ENCODE measurements around the gene MAP7D3.

DNA sequence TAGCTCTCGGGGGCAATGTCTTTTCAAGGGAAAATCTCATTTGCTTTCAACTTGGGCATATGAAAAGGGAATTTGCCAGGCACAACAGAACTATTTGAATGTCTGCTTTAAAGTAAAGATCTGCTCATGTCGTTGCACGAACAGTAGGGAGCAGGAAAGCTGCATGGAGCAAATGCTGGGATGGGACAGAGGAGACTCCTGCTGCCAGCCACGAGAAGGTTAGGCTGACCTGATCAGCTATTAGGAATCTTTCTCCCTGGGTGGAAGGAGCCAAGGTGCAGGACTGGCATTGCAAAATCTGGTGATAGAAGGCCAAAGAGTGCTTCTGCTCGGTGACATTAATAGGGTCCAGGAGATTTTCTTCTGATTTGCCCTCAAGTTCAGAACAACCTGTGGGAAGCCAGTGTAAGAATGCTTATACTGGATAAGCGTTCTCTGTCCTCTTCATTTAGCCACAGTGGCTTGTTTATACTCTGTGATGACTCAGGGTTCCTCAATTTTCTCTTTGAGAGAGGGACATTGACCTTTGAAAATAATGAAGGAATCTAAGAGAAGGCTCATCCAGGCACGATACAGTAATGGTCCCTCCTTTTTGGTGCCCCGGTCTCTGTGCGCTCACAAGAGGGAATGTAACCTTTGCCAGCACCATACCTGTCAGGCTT lies 80.9 kb downstream of the MAP7D3 start:
- TF ChIP-seq POLR2AphosphoS5 (IDR thresholded peaks at IDR 0.05; ENCODE audit: low read depth, low read length) (no peak), POLR2A (IDR thresholded peaks at IDR 0.05; ENCODE audit: borderline replicate concordance, extremely low read depth, insufficient read depth, insufficient read length) (no peak), CTCF (IDR thresholded peaks at IDR 0.05 in 2 of 3, conservative IDR thresholded peaks at IDR 0.05 in 1 of 3; ENCODE audit: borderline replicate concordance in 1 of 3, insufficient read depth in 1 of 3, low read depth in 2 of 3, low read length in 2 of 3) (no peak), MAX (IDR thresholded peaks at IDR 0.05) (no peak)

All from HCT116 (cell line).